ENCODE data around the gene OPRM1. TPM values are rescaled to one million over a fixed set of nuclear protein-coding genes. Genes with fewer than 3 reads are reported as not detected.

OPRM1 gene
- total and polyA plus RNA-seq, 2 donors (not counting 1 experiment from before 2014, with no cell fraction given), result not detected

GRCh38 chr6:154206141-154206540 lies 167.1 kb downstream of the OPRM1 start:
- TF ChIP-seq CTCF (IDR thresholded peaks at IDR 0.05) (no peak), EZH2 (IDR thresholded peaks at IDR 0.05; ENCODE audit: borderline replicate concordance, insufficient read depth, low read depth, low read length, poor library complexity, severe bottlenecking) (no peak)
- H3K36me3 ChIP-seq (replicated peaks in 1 of 2; ENCODE audit: control extremely low read depth in 1 of 2, control insufficient read depth in 1 of 2, extremely low read depth in 1 of 2, insufficient read depth in 2 of 2, low read length in 1 of 2), result no peaks in the 10 kb centered on the region
- no peaks in the 10 kb centered on the region for H3K9me3 ChIP-seq (ENCODE audit: control extremely low read depth in 1 of 3, control insufficient read depth in 2 of 3, insufficient read depth in 1 of 3, low read length in 2 of 3)
- no peaks in the 10 kb centered on the region for H3K4me1 ChIP-seq (ENCODE audit: control insufficient read depth in 2 of 2, insufficient read depth in 2 of 2, low read length in 2 of 2)
- no peak for DNase-seq
- WGBS (ENCODE audit: insufficient coverage), result no CpG with 5 or more reads among the region's 2 CpGs
- H3K27me3 ChIP-seq (replicated peaks in 1 of 4; ENCODE audit: control extremely low read depth in 1 of 4, control insufficient read depth in 3 of 4, insufficient read depth in 4 of 4, low read length in 3 of 4), result no peaks in the 10 kb centered on the region
- H3K79me2 ChIP-seq (ENCODE audit: control insufficient read depth, insufficient read depth, low read length), result no peaks in the 10 kb centered on the region
- no peak overlapping the region for H2AFZ ChIP-seq (ENCODE audit: insufficient read depth, low read depth, low read length, poor library complexity, severe bottlenecking)
- POLR2A ChIA-PET, result no interaction called here
- ATAC-seq (ENCODE audit: low read depth), result no peak
- H3K4me1 Mint-ChIP-seq, result no peaks in the 10 kb centered on the region
- no peak overlapping the region for H3K9ac ChIP-seq (ENCODE audit: low read length)
- intact Hi-C loops (cut with micrococcal nuclease), result no loop called here
- no peak overlapping the region for H3K4me2 ChIP-seq (replicated peaks; ENCODE audit: low read depth, low read length, poor library complexity, severe bottlenecking)
- no peak overlapping the region for H3K27ac Mint-ChIP-seq
- H3K4me3 Mint-ChIP-seq, result no peak overlapping the region
- no peaks in the 10 kb centered on the region for H3K9me3 Mint-ChIP-seq (ENCODE audit: insufficient read depth)
- no peak overlapping the region for H3K27ac ChIP-seq (ENCODE audit: low read length in 2 of 2)
- peaks cover 2% of the 10 kb centered on the region for H3K27me3 Mint-ChIP-seq
- H3K4me3 ChIP-seq (ENCODE audit: control extremely low read depth in 1 of 5, extremely low read depth in 1 of 5, insufficient read depth in 1 of 5, low read depth in 2 of 5, low read length in 4 of 5), result no peak overlapping the region
- H4K20me1 ChIP-seq (ENCODE audit: control insufficient read depth, insufficient read depth, low read length, poor library complexity, severe bottlenecking), result no peaks in the 10 kb centered on the region
- CTCF ChIA-PET, result no interaction called here

GRCh38 chr6:154206996-154207395 lies 168.0 kb downstream of the OPRM1 start:
- Mint-ChIP-seq H3K27me3 (peaks cover 2% of the 10 kb centered on the region), H3K4me1 (no peaks in the 10 kb centered on the region), H3K4me3 (no peak overlapping the region), H3K9me3 (ENCODE audit: insufficient read depth) (no peaks in the 10 kb centered on the region), H3K27ac (no peak overlapping the region)
- POLR2A ChIA-PET, result no interaction called here
- DNase-seq (no peak), ATAC-seq (ENCODE audit: low read depth) (no peak)
- no peaks in the 10 kb centered on the region for H4K20me1 ChIP-seq (ENCODE audit: control insufficient read depth, insufficient read depth, low read length, poor library complexity, severe bottlenecking)
- no peaks in the 10 kb centered on the region for H3K27me3 ChIP-seq (replicated peaks in 1 of 4; ENCODE audit: control extremely low read depth in 1 of 4, control insufficient read depth in 3 of 4, insufficient read depth in 4 of 4, low read length in 3 of 4)
- intact Hi-C loops (cut with micrococcal nuclease), result no loop called here
- 57% methylated on average over 1 of the region's 4 CpGs for WGBS (ENCODE audit: insufficient coverage)
- H3K4me3 ChIP-seq (ENCODE audit: control extremely low read depth in 1 of 5, extremely low read depth in 1 of 5, insufficient read depth in 1 of 5, low read depth in 2 of 5, low read length in 4 of 5), result no peak overlapping the region
- H3K9me3 ChIP-seq (ENCODE audit: control extremely low read depth in 1 of 3, control insufficient read depth in 2 of 3, insufficient read depth in 1 of 3, low read length in 2 of 3), result no peaks in the 10 kb centered on the region
- H3K27ac ChIP-seq (ENCODE audit: low read length in 2 of 2), result no peak overlapping the region
- TF ChIP-seq EZH2 (IDR thresholded peaks at IDR 0.05; ENCODE audit: borderline replicate concordance, insufficient read depth, low read depth, low read length, poor library complexity, severe bottlenecking) (no peak), CTCF (IDR thresholded peaks at IDR 0.05) (no peak)
- H3K36me3 ChIP-seq (replicated peaks in 1 of 2; ENCODE audit: control extremely low read depth in 1 of 2, control insufficient read depth in 1 of 2, extremely low read depth in 1 of 2, insufficient read depth in 2 of 2, low read length in 1 of 2), result no peaks in the 10 kb centered on the region
- H3K4me1 ChIP-seq (ENCODE audit: control insufficient read depth in 2 of 2, insufficient read depth in 2 of 2, low read length in 2 of 2), result no peaks in the 10 kb centered on the region
- no peak overlapping the region for H3K4me2 ChIP-seq (replicated peaks; ENCODE audit: low read depth, low read length, poor library complexity, severe bottlenecking)
- CTCF ChIA-PET, result no interaction called here
- no peak overlapping the region for H2AFZ ChIP-seq (ENCODE audit: insufficient read depth, low read depth, low read length, poor library complexity, severe bottlenecking)
- no peaks in the 10 kb centered on the region for H3K79me2 ChIP-seq (ENCODE audit: control insufficient read depth, insufficient read depth, low read length)
- no peak overlapping the region for H3K9ac ChIP-seq (ENCODE audit: low read length)
